GM18861 (cell line): ENCODE results near the gene HSDL1.
"Not testable (repeated sequence)": the region's sequence is repeated elsewhere in the genome, so short reads cannot be mapped to it uniquely, and the experiment has no call there.

ENCODE experiments used
- ATAC-seq: cut with Tn5 transposase; IDR thresholded peaks from one replicate; pipeline ENCODE4 v1.9.1; 2021; ENCODE audit not compliant: unreplicated experiment

Gene HSDL1

GRCh38 chr16:84139628-84140258 lies 5.2 kb downstream of the HSDL1 start:
- no peak for ATAC-seq

- peak; percentile 77 for ATAC-seq
These were observed 6.0 kb downstream of the HSDL1 start for GRCh38 chr16:84138824-84139627.

GRCh38 chr16:84138500-84138823 lies 6.5 kb downstream of the HSDL1 start:
- ATAC-seq, result peak; percentile 6

GRCh38 chr16:84137769-84138357 lies 7.1 kb downstream of the HSDL1 start:
- no peak for ATAC-seq

- ATAC-seq, result no peak
These were observed 7.7 kb downstream of the HSDL1 start for GRCh38 chr16:84137287-84137686.

- ATAC-seq, result no peak
These were observed 8.4 kb downstream of the HSDL1 start for GRCh38 chr16:84136331-84137125.

- ATAC-seq, result no peak
These were observed 12.3 kb downstream of the HSDL1 start for GRCh38 chr16:84132527-84133285.

- ATAC-seq, result no peak
These were observed 13.9 kb downstream of the HSDL1 start for GRCh38 chr16:84131117-84131516.

GRCh38 chr16:84124257-84125073 lies 20.5 kb downstream of the HSDL1 start:
- no peak for ATAC-seq

GRCh38 chr16:84121007-84121406 lies 24.0 kb downstream of the HSDL1 start:
- ATAC-seq, result no peak

- no peak for ATAC-seq
These were observed 25.0 kb downstream of the HSDL1 start for GRCh38 chr16:84120023-84120422.

GRCh38 chr16:84119368-84119767 lies 25.6 kb downstream of the HSDL1 start:
- no peak for ATAC-seq

GRCh38 chr16:84118315-84118714 lies 26.7 kb downstream of the HSDL1 start:
- not testable (repeated sequence) for ATAC-seq

GRCh38 chr16:84117494-84117843 lies 27.5 kb downstream of the HSDL1 start:
- no peak for ATAC-seq

GRCh38 chr16:84116720-84117493 lies 28.1 kb downstream of the HSDL1 start, which contains the start of gene MBTPS1:
Gene MBTPS1, minus strand, starts transcription at chr16:84116942. Its CDS starts 15,159 bp downstream, at chr16:84101783.
- peak; percentile 86 for ATAC-seq

- ATAC-seq, result peak; percentile 11
These were observed 28.9 kb downstream of the HSDL1 start for GRCh38 chr16:84115919-84116719.

- ATAC-seq, result not testable (repeated sequence)
These were observed 33.0 kb downstream of the HSDL1 start for GRCh38 chr16:84111949-84112348.

- no peak for ATAC-seq
These were observed 33.5 kb downstream of the HSDL1 start for GRCh38 chr16:84111525-84111924.
